ENCODE measurements around the gene CCDC88A. TPM values are rescaled to one million over a fixed set of nuclear protein-coding genes. Genes with fewer than 3 reads are reported as not detected.

CCDC88A gene
- total RNA-seq, 2 experiments from 2014 or later, result 109 to 110 TPM

DNA sequence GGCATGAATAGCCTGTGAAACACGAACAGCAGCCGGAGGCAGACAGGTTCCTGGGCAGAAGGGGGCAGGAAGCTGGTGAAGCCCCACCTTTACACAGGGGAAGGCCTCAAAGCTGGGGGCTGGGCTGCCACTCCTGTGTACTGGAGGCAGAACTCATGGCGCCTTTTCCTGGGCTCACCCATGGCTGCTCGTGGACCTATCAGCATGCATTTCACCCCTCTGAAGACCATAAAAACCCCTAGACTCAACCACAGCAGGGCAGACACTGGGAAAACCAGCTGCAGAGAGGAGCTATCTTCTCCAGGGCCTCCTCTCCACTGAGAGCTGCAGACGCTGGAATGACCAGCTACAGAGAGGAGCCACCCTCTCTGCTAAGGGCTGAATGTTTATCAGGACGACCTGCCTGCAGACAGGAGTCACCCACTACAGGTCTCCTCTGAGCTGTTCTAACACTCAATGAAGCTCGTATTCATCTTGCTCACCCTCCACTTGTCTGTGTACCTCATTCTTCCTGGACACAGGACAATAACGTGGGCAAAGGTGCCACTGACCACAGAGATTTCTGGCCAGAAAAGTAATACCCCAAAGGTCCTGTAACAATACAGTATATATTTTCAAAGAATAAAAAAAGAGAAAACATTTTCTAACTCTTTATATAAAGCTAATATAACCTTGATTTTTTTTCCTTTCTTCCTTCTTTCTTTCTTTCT lies 18.9 kb upstream of the CCDC88A start:
- ChIA-PET CTCF (ENCODE audit: unreplicated experiment) (no interaction called here), POLR2A (interaction anchor here (0.7 to 1.3 kb wide), 2 partner anchors 94 to 1671 kb away, joined by 3 read pairs; partner anchors contain the start of gene CHAC2)
- no peaks in the 10 kb centered on the region for H3K9me3 ChIP-seq (ENCODE audit: low read length)
- H3K27ac ChIP-seq (ENCODE audit: low read depth, low read length, poor library complexity, severe bottlenecking), result no peak overlapping the region
- H3K79me2 ChIP-seq (ENCODE audit: insufficient read depth, low read depth, low read length), result no peaks in the 10 kb centered on the region
- intact Hi-C loops (cut with micrococcal nuclease; ENCODE audit: unreplicated experiment), result no loop called here
- no peak overlapping the region for H2AFZ ChIP-seq (ENCODE audit: low read length)
- BruUV-seq (replicated peaks), result no TSS peak
- H4K20me1 ChIP-seq (ENCODE audit: insufficient read depth, low read length), result no peaks in the 10 kb centered on the region
- DNase-seq (ENCODE audit: low spot score), result no peak
- H3K9me2 ChIP-seq (ENCODE audit: insufficient read depth, low read length), result no peaks in the 10 kb centered on the region
- no peak for TF ChIP-seq EZH2phosphoT487 (IDR thresholded peaks at IDR 0.05; ENCODE audit: borderline replicate concordance, low read depth, low read length)
- TF ChIP-seq, protein P1, sequence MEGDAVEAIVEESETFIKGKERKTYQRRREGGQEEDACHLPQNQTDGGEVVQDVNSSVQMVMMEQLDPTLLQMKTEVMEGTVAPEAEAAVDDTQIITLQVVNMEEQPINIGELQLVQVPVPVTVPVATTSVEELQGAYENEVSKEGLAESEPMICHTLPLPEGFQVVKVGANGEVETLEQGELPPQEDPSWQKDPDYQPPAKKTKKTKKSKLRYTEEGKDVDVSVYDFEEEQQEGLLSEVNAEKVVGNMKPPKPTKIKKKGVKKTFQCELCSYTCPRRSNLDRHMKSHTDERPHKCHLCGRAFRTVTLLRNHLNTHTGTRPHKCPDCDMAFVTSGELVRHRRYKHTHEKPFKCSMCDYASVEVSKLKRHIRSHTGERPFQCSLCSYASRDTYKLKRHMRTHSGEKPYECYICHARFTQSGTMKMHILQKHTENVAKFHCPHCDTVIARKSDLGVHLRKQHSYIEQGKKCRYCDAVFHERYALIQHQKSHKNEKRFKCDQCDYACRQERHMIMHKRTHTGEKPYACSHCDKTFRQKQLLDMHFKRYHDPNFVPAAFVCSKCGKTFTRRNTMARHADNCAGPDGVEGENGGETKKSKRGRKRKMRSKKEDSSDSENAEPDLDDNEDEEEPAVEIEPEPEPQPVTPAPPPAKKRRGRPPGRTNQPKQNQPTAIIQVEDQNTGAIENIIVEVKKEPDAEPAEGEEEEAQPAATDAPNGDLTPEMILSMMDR (conservative IDR thresholded peaks at IDR 0.05; ENCODE audit: low read length), result no peak
- H3K4me1 ChIP-seq (ENCODE audit: insufficient read depth, low read length, poor library complexity, severe bottlenecking), result no peaks in the 10 kb centered on the region
- H3K4me3 ChIP-seq (ENCODE audit: low read depth, low read length, poor library complexity, severe bottlenecking), result no peak overlapping the region
- no peaks in the 10 kb centered on the region for H3K36me3 ChIP-seq (ENCODE audit: insufficient read depth, low read length)
- no peak overlapping the region for H3K4me2 ChIP-seq (ENCODE audit: low read length)

DNA sequence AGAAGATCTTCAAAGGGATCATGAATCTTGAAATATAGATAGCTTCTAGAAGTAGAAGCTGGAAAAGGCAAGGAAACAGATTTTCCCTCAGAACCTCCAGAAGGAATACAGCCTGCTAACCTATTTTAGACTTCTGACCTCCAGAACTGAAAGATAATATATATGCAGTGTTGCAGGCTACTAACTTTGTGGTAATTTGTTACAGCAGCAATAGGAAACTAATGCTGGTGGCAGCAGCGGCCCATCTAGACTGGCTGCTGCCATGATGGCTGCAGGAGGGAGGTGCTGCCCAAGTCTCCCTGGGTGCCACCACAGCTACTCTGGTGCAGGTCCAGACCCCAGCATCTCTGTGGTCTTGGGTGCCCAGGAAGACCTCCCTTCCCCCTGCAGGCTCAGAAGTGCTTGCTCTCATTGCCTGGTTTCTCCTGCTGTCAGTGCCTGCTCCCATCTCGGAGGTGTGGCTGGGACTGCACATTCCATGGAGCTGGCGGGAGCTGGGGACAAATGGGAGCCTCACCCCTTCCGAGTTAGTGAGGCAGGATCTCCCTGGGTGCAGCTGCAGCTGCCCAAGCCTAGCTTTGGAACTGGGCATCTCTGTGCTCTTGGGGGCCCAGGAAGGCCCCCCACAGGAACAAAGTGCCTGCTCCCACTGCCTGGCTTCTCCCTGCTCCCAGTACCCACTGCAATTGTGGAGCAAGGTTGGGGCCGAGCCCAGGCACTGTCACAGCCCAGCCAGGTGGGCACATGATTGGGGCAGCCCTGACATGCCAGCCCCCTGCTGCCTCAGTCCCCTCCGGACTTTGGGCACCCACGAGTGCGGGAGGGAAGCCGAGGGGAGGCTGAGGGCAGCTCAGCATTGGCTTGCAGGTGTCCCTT lies 18.1 kb upstream of the CCDC88A start:
- TF ChIP-seq, protein P1 (conservative IDR thresholded peaks at IDR 0.05; ENCODE audit: low read length), result no peak
- no peak for TF ChIP-seq EZH2phosphoT487 (IDR thresholded peaks at IDR 0.05; ENCODE audit: borderline replicate concordance, low read depth, low read length)
- no TSS peak for BruUV-seq (replicated peaks)
- Histone ChIP-seq H2AFZ (ENCODE audit: low read length) (no peak overlapping the region), H3K4me2 (ENCODE audit: low read length) (no peak overlapping the region), H3K9me3 (ENCODE audit: low read length) (no peaks in the 10 kb centered on the region), H3K9me2 (ENCODE audit: insufficient read depth, low read length) (no peaks in the 10 kb centered on the region), H3K79me2 (ENCODE audit: insufficient read depth, low read depth, low read length) (no peaks in the 10 kb centered on the region), H3K4me3 (ENCODE audit: low read depth, low read length, poor library complexity, severe bottlenecking) (no peak overlapping the region), H3K27ac (ENCODE audit: low read depth, low read length, poor library complexity, severe bottlenecking) (no peak overlapping the region), H3K36me3 (ENCODE audit: insufficient read depth, low read length) (no peaks in the 10 kb centered on the region), H3K4me1 (ENCODE audit: insufficient read depth, low read length, poor library complexity, severe bottlenecking) (no peaks in the 10 kb centered on the region), H4K20me1 (ENCODE audit: insufficient read depth, low read length) (no peaks in the 10 kb centered on the region)
- no peak for DNase-seq (ENCODE audit: low spot score)
- ChIA-PET POLR2A (interaction anchor here (0.9 kb wide), 2 partner anchors 13 to 116 kb away, joined by 3 read pairs; no protein-coding TSS in a partner anchor), CTCF (ENCODE audit: unreplicated experiment) (no interaction called here)
- intact Hi-C loops (cut with micrococcal nuclease; ENCODE audit: unreplicated experiment), result no loop called here
